Panc1 (cell line): ENCODE results near the gene TREM1. TPM values are rescaled to one million over a fixed set of nuclear protein-coding genes. Genes with fewer than 3 reads are reported as not detected.

ENCODE experiments used
- ATAC-seq: fragments of 200-7000 bp; cut with Tn5 transposase; 2 replicates; pipeline ENCODE4 v1.9.1; 2020; ENCODE audit warnings: mild to moderate bottlenecking, moderate library complexity
- BruUV-seq: library from RNA; stranded (reverse); fragments of 400-500 nt; replicated peaks from 2 replicates; lab custom pipeline; 2021; lab: Mats Ljungman, UMichigan
- CTCF ChIA-PET: fragments of 300-600 bp; sonication (Branson Sonifier 250); formaldehyde crosslinking; loops from one replicate; lab custom pipeline; 2022; ENCODE audit warnings: antibody characterized with exemption; lab: Charles Lee
- POLR2A ChIA-PET: fragments of 300-600 bp; sonication (Branson Sonifier 250); formaldehyde crosslinking; loops from one replicate; lab custom pipeline; 2022; ENCODE audit warnings: antibody characterized with exemption; lab: Charles Lee
- DNase-seq: peaks from one replicate; pipeline ENCODE4 v3.0.0-alpha.2; 2010; ENCODE audit warnings: low read depth, low spot score
- H3K27ac ChIP-seq: 2 replicates; pipeline ENCODE4 v1.5.1; 2011; ENCODE audit warnings: mild to moderate bottlenecking, low read length, inconsistent platforms
- H3K27me3 ChIP-seq: fragments of 200-500 bp; sonication (Bioruptor generic); 2 replicates; pipeline ENCODE4 v1.6.0; 2014; ENCODE audit warnings: low read length, inconsistent platforms; ENCODE audit not compliant: control insufficient read depth, insufficient read depth
- H3K36me3 ChIP-seq: fragments of 200-500 bp; sonication (Bioruptor generic); 2 replicates; pipeline ENCODE4 v1.5.1; 2014; ENCODE audit warnings: inconsistent platforms, mild to moderate bottlenecking, low read length, moderate library complexity; ENCODE audit not compliant: control insufficient read depth, insufficient read depth
- H3K4me1 ChIP-seq: 2 replicates; pipeline ENCODE4 v1.5.1; 2011; ENCODE audit warnings: inconsistent platforms, mild to moderate bottlenecking, low read length, moderate library complexity; ENCODE audit not compliant: control insufficient read depth, insufficient read depth
- H3K4me3 ChIP-seq, 2 experiments: 2 replicates each; pipeline ENCODE4 v1.5.1; 2011 to 2012; ENCODE audit warnings: low read depth in 2 of 2, low read length in 2 of 2, mild to moderate bottlenecking in 2 of 2, inconsistent platforms in 1 of 2, moderate library complexity in 1 of 2
- H3K9me3 ChIP-seq: fragments of 200-500 bp; sonication (Bioruptor generic); 2 replicates; pipeline ENCODE4 v1.5.1; 2014; ENCODE audit warnings: low read depth, mild to moderate bottlenecking, inconsistent platforms, low read length, moderate library complexity; ENCODE audit not compliant: control insufficient read depth, insufficient read depth
- POLR2AphosphoS5 ChIP-seq: IDR thresholded peaks from 2 replicates; pipeline ENCODE4 v1.6.1; 2012; ENCODE audit warnings: mild to moderate bottlenecking, low read depth, low read length, moderate library complexity
- SIN3A ChIP-seq: IDR thresholded peaks from 2 replicates; pipeline ENCODE4 v1.6.1; 2012; ENCODE audit warnings: low read depth, mild to moderate bottlenecking, low read length, moderate library complexity, borderline replicate concordance; ENCODE audit not compliant: insufficient read depth
- TCF7L2 ChIP-seq: IDR thresholded peaks from 2 replicates; pipeline ENCODE4 v1.6.1; 2011; ENCODE audit warnings: mild to moderate bottlenecking, low read depth, low read length, inconsistent platforms
- in situ Hi-C: cut with HindIII; loops from 2 replicates; pipeline ENCODE4 v1.10.0; 2016; ENCODE audit warnings: low sequenced_read_pairs, low pct_unique_long_range_greater_than_20kb
- intact Hi-C: fragments of 100-400 bp; cut with micrococcal nuclease; formaldehyde crosslinking; loops from one replicate; pipeline ENCODE4 v1.10.0; 2022; ENCODE audit not compliant: unreplicated experiment
- total RNA-seq: library from RNA; stranded (reverse); gene quantifications from one replicate; pipeline ENCODE4 v1.2.1, GENCODE V29; 2021; ENCODE audit not compliant: unreplicated experiment
- TF ChIP-seq, protein P1 (sequence below): fragments of 450-650 bp; IDR thresholded peaks from 2 replicates; pipeline ENCODE4 v1.5.1; 2017; ENCODE audit warnings: mild to moderate bottlenecking
- TF ChIP-seq, protein P2 (sequence below), 2 experiments: IDR thresholded peaks; 2 replicates each; pipeline ENCODE4 v1.6.1; 2011 to 2012; ENCODE audit warnings: low read depth in 2 of 2, control low read depth in 1 of 2, low read length in 1 of 2, mild to moderate bottlenecking in 1 of 2, moderate library complexity in 1 of 2; ENCODE audit not compliant: insufficient read depth in 1 of 2

The TREM1 gene
- total RNA-seq, 1 experiment from 2014 or later, result not detected

DNA sequence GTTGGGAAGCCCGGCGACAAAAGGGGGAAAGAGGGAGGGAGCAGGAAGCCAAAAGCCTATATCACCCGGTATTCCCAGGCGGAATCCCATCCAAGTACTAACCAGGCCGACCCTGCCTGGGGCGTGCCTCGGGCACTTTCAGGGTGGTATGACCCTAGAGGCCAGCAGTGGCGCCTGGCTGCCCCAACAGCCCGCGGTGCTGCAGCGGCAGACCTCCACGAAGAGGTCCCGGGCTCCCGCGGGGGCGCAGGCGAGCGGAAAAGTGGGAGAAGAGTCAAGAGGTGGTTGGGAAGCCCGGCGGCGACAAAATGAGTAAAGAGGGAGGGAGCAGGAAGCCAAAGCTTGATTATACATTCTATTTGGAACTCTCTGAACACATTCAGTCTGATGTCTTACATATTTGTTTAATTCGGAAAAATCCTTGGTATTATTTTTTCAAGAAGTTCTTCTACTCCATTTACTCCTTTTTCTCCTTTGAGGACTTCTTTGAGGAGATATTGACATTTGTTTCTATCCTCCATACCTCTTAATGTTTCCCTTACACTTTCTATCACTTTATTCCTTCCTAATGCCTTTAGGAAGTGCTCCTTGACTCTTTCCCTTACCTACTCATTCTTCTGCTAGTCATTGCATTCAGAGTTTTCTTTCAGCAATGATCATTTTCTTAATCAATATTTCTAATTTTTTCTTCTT, 46.9 kb downstream of the TREM1 start:
- CTCF ChIA-PET, result no interaction called here
- no peaks in the 10 kb centered on the region for H3K36me3 ChIP-seq
- in situ Hi-C loops (no loop called here), intact Hi-C loops (no loop called here)
- TF ChIP-seq, protein P1, sequence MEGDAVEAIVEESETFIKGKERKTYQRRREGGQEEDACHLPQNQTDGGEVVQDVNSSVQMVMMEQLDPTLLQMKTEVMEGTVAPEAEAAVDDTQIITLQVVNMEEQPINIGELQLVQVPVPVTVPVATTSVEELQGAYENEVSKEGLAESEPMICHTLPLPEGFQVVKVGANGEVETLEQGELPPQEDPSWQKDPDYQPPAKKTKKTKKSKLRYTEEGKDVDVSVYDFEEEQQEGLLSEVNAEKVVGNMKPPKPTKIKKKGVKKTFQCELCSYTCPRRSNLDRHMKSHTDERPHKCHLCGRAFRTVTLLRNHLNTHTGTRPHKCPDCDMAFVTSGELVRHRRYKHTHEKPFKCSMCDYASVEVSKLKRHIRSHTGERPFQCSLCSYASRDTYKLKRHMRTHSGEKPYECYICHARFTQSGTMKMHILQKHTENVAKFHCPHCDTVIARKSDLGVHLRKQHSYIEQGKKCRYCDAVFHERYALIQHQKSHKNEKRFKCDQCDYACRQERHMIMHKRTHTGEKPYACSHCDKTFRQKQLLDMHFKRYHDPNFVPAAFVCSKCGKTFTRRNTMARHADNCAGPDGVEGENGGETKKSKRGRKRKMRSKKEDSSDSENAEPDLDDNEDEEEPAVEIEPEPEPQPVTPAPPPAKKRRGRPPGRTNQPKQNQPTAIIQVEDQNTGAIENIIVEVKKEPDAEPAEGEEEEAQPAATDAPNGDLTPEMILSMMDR, result no peak
- TF ChIP-seq, protein P2, sequence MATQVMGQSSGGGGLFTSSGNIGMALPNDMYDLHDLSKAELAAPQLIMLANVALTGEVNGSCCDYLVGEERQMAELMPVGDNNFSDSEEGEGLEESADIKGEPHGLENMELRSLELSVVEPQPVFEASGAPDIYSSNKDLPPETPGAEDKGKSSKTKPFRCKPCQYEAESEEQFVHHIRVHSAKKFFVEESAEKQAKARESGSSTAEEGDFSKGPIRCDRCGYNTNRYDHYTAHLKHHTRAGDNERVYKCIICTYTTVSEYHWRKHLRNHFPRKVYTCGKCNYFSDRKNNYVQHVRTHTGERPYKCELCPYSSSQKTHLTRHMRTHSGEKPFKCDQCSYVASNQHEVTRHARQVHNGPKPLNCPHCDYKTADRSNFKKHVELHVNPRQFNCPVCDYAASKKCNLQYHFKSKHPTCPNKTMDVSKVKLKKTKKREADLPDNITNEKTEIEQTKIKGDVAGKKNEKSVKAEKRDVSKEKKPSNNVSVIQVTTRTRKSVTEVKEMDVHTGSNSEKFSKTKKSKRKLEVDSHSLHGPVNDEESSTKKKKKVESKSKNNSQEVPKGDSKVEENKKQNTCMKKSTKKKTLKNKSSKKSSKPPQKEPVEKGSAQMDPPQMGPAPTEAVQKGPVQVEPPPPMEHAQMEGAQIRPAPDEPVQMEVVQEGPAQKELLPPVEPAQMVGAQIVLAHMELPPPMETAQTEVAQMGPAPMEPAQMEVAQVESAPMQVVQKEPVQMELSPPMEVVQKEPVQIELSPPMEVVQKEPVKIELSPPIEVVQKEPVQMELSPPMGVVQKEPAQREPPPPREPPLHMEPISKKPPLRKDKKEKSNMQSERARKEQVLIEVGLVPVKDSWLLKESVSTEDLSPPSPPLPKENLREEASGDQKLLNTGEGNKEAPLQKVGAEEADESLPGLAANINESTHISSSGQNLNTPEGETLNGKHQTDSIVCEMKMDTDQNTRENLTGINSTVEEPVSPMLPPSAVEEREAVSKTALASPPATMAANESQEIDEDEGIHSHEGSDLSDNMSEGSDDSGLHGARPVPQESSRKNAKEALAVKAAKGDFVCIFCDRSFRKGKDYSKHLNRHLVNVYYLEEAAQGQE (IDR thresholded peaks at IDR 0.05; ENCODE audit: insufficient read depth in 1 of 2, low read depth in 2 of 2, low read length in 1 of 2), result no peak
- no peak for TF ChIP-seq SIN3A
- TF ChIP-seq TCF7L2, result no peak
- no peak for TF ChIP-seq POLR2AphosphoS5
- ATAC-seq (no peak), DNase-seq (no peak)
- H3K27me3 ChIP-seq, result peaks cover 34% of the 10 kb centered on the region
- no peaks in the 10 kb centered on the region for H3K9me3 ChIP-seq
- no peak overlapping the region for H3K27ac ChIP-seq
- no peaks in the 10 kb centered on the region for H3K4me1 ChIP-seq
- no TSS peak for BruUV-seq
- H3K4me3 ChIP-seq, result no peak overlapping the region
- POLR2A ChIA-PET, result no interaction called here

DNA sequence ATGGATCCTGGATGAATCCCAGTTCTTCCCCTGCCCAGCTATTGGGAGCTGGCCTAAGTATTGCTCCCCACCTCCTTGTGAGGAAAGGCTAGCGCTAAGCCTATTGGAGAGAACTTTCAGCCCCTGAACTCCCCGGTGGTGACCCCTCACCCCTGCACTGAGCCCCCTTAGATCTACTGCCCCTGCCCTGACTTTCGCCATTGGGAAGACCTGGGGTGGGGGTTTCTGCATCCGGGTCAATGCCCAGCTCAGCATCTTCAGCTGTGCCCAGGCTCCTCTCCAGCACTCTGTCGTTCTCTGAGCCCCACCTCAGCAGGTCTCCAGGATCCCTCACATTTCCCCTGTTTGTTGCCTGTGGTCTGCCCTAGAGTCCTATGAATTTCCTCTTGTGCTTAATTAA, 49.4 kb downstream of the TREM1 start:
- in situ Hi-C loops (no loop called here), intact Hi-C loops (no loop called here)
- BruUV-seq, result no TSS peak
- Histone ChIP-seq H3K4me1 (no peaks in the 10 kb centered on the region), H3K4me3 (no peak overlapping the region), H3K36me3 (no peaks in the 10 kb centered on the region), H3K9me3 (no peaks in the 10 kb centered on the region), H3K27ac (no peak overlapping the region), H3K27me3 (peaks cover 36% of the 10 kb centered on the region)
- ChIA-PET CTCF (no interaction called here), POLR2A (no interaction called here)
- no peak for TF ChIP-seq POLR2AphosphoS5
- TF ChIP-seq SIN3A, result no peak
- TF ChIP-seq, protein P2 (IDR thresholded peaks at IDR 0.05; ENCODE audit: insufficient read depth in 1 of 2, low read depth in 2 of 2, low read length in 1 of 2), result no peak
- TF ChIP-seq, protein P1, result no peak
- no peak for TF ChIP-seq TCF7L2
- ATAC-seq, result no peak
- DNase-seq, result no peak
